Panc1 (cell line): ENCODE data around the gene PHTF1. TPM values are rescaled to one million over a fixed set of nuclear protein-coding genes. Genes with fewer than 3 reads are reported as not detected.

ENCODE experiments used
- ATAC-seq: fragments of 200-7000 bp; cut with Tn5 transposase; 2 replicates; pipeline ENCODE4 v1.9.1; 2020; ENCODE audit warnings: mild to moderate bottlenecking, moderate library complexity
- BruUV-seq: library from RNA; stranded (reverse); fragments of 400-500 nt; replicated peaks from 2 replicates; lab custom pipeline; 2021; lab: Mats Ljungman, UMichigan
- CTCF ChIA-PET: fragments of 300-600 bp; sonication (Branson Sonifier 250); formaldehyde crosslinking; loops from one replicate; lab custom pipeline; 2022; ENCODE audit warnings: antibody characterized with exemption; lab: Charles Lee
- POLR2A ChIA-PET: fragments of 300-600 bp; sonication (Branson Sonifier 250); formaldehyde crosslinking; loops from one replicate; lab custom pipeline; 2022; ENCODE audit warnings: antibody characterized with exemption; lab: Charles Lee
- DNase-seq: peaks from one replicate; pipeline ENCODE4 v3.0.0-alpha.2; 2010; ENCODE audit warnings: low read depth, low spot score
- H3K27ac ChIP-seq: 2 replicates; pipeline ENCODE4 v1.5.1; 2011; ENCODE audit warnings: mild to moderate bottlenecking, low read length, inconsistent platforms
- H3K27me3 ChIP-seq: fragments of 200-500 bp; sonication (Bioruptor generic); 2 replicates; pipeline ENCODE4 v1.6.0; 2014; ENCODE audit warnings: low read length, inconsistent platforms; ENCODE audit not compliant: control insufficient read depth, insufficient read depth
- H3K36me3 ChIP-seq: fragments of 200-500 bp; sonication (Bioruptor generic); 2 replicates; pipeline ENCODE4 v1.5.1; 2014; ENCODE audit warnings: inconsistent platforms, mild to moderate bottlenecking, low read length, moderate library complexity; ENCODE audit not compliant: control insufficient read depth, insufficient read depth
- H3K4me1 ChIP-seq: 2 replicates; pipeline ENCODE4 v1.5.1; 2011; ENCODE audit warnings: inconsistent platforms, mild to moderate bottlenecking, low read length, moderate library complexity; ENCODE audit not compliant: control insufficient read depth, insufficient read depth
- H3K4me3 ChIP-seq, 2 experiments: 2 replicates each; pipeline ENCODE4 v1.5.1; 2011 to 2012; ENCODE audit warnings: low read depth in 2 of 2, low read length in 2 of 2, mild to moderate bottlenecking in 2 of 2, inconsistent platforms in 1 of 2, moderate library complexity in 1 of 2
- H3K9me3 ChIP-seq: fragments of 200-500 bp; sonication (Bioruptor generic); 2 replicates; pipeline ENCODE4 v1.5.1; 2014; ENCODE audit warnings: low read depth, mild to moderate bottlenecking, inconsistent platforms, low read length, moderate library complexity; ENCODE audit not compliant: control insufficient read depth, insufficient read depth
- POLR2AphosphoS5 ChIP-seq: IDR thresholded peaks from 2 replicates; pipeline ENCODE4 v1.6.1; 2012; ENCODE audit warnings: mild to moderate bottlenecking, low read depth, low read length, moderate library complexity
- SIN3A ChIP-seq: IDR thresholded peaks from 2 replicates; pipeline ENCODE4 v1.6.1; 2012; ENCODE audit warnings: low read depth, mild to moderate bottlenecking, low read length, moderate library complexity, borderline replicate concordance; ENCODE audit not compliant: insufficient read depth
- TCF7L2 ChIP-seq: IDR thresholded peaks from 2 replicates; pipeline ENCODE4 v1.6.1; 2011; ENCODE audit warnings: mild to moderate bottlenecking, low read depth, low read length, inconsistent platforms
- in situ Hi-C: cut with HindIII; loops from 2 replicates; pipeline ENCODE4 v1.10.0; 2016; ENCODE audit warnings: low sequenced_read_pairs, low pct_unique_long_range_greater_than_20kb
- intact Hi-C: fragments of 100-400 bp; cut with micrococcal nuclease; formaldehyde crosslinking; loops from one replicate; pipeline ENCODE4 v1.10.0; 2022; ENCODE audit not compliant: unreplicated experiment
- total RNA-seq: library from RNA; stranded (reverse); gene quantifications from one replicate; pipeline ENCODE4 v1.2.1, GENCODE V29; 2021; ENCODE audit not compliant: unreplicated experiment
- TF ChIP-seq, protein P1 (sequence below): fragments of 450-650 bp; IDR thresholded peaks from 2 replicates; pipeline ENCODE4 v1.5.1; 2017; ENCODE audit warnings: mild to moderate bottlenecking
- TF ChIP-seq, protein P2 (sequence below), 2 experiments: IDR thresholded peaks; 2 replicates each; pipeline ENCODE4 v1.6.1; 2011 to 2012; ENCODE audit warnings: low read depth in 2 of 2, control low read depth in 1 of 2, low read length in 1 of 2, mild to moderate bottlenecking in 1 of 2, moderate library complexity in 1 of 2; ENCODE audit not compliant: insufficient read depth in 1 of 2

Gene PHTF1
- total RNA-seq, 1 experiment from 2014 or later: 32.0 TPM

DNA sequence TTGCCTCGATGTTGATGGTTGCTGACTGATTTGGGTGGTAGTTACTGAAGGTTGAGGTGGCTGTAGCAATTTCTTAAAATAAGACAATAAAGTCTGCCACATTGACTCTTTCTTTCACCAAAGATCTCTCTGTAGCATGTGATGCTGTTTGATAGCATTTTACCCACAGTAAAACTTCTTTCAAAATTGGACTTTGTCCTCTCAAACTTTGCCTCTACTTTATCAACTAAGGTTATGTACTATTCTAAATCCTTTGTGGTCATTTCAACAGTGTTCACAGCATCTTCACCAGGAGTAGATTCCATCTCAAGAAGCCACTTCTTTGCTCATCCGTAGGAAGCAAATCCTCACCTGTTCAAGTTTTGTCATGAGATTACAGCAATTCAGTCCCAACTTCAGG lies 93.2 kb downstream of the PHTF1 start:
- in situ Hi-C loops: no loop called here

DNA sequence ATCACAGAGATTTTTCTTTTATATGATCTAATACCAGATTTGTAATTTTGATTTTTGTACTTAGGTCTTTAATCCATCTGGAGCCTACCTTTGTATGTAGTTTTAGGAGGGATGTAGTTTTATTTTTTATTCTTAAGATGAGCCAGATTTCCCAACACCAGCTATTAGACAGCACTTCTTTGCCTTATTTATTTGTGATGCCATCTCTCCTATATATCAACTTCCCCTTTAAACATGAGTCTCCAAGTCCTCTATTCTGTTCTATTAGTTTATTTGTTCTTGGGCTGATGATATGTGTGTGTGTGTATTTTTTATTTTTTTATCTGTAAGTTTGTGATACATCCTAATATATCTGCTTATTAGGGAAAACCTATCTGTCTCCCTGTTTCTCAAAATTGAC lies 94.2 kb downstream of the PHTF1 start:
- BruUV-seq: no TSS peak
- Histone ChIP-seq H3K9me3 (no peaks in the 10 kb centered on the region), H3K27ac (no peak overlapping the region), H3K4me3 (no peak overlapping the region), H3K27me3 (no peaks in the 10 kb centered on the region), H3K36me3 (no peaks in the 10 kb centered on the region; the same call in 1 of the 2 replicates), H3K4me1 (no peaks in the 10 kb centered on the region)
- ATAC-seq (no peak), DNase-seq (no peak)
- ChIA-PET CTCF (no interaction called here), POLR2A (no interaction called here)
- TF ChIP-seq TCF7L2 (no peak), SIN3A (no peak), POLR2AphosphoS5 (no peak)
- TF ChIP-seq, protein P1, sequence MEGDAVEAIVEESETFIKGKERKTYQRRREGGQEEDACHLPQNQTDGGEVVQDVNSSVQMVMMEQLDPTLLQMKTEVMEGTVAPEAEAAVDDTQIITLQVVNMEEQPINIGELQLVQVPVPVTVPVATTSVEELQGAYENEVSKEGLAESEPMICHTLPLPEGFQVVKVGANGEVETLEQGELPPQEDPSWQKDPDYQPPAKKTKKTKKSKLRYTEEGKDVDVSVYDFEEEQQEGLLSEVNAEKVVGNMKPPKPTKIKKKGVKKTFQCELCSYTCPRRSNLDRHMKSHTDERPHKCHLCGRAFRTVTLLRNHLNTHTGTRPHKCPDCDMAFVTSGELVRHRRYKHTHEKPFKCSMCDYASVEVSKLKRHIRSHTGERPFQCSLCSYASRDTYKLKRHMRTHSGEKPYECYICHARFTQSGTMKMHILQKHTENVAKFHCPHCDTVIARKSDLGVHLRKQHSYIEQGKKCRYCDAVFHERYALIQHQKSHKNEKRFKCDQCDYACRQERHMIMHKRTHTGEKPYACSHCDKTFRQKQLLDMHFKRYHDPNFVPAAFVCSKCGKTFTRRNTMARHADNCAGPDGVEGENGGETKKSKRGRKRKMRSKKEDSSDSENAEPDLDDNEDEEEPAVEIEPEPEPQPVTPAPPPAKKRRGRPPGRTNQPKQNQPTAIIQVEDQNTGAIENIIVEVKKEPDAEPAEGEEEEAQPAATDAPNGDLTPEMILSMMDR: no peak
- TF ChIP-seq, protein P2, sequence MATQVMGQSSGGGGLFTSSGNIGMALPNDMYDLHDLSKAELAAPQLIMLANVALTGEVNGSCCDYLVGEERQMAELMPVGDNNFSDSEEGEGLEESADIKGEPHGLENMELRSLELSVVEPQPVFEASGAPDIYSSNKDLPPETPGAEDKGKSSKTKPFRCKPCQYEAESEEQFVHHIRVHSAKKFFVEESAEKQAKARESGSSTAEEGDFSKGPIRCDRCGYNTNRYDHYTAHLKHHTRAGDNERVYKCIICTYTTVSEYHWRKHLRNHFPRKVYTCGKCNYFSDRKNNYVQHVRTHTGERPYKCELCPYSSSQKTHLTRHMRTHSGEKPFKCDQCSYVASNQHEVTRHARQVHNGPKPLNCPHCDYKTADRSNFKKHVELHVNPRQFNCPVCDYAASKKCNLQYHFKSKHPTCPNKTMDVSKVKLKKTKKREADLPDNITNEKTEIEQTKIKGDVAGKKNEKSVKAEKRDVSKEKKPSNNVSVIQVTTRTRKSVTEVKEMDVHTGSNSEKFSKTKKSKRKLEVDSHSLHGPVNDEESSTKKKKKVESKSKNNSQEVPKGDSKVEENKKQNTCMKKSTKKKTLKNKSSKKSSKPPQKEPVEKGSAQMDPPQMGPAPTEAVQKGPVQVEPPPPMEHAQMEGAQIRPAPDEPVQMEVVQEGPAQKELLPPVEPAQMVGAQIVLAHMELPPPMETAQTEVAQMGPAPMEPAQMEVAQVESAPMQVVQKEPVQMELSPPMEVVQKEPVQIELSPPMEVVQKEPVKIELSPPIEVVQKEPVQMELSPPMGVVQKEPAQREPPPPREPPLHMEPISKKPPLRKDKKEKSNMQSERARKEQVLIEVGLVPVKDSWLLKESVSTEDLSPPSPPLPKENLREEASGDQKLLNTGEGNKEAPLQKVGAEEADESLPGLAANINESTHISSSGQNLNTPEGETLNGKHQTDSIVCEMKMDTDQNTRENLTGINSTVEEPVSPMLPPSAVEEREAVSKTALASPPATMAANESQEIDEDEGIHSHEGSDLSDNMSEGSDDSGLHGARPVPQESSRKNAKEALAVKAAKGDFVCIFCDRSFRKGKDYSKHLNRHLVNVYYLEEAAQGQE (IDR thresholded peaks at IDR 0.05; ENCODE audit: insufficient read depth in 1 of 2, low read depth in 2 of 2, low read length in 1 of 2): no peak
- in situ Hi-C loops (no loop called here), intact Hi-C loops (no loop called here)

More for the DNA sequence above, 93.2 kb downstream of the PHTF1 start:
- ATAC-seq (no peak), DNase-seq (no peak)
- CTCF ChIA-PET: no interaction called here
- TF ChIP-seq POLR2AphosphoS5: no peak
- TF ChIP-seq SIN3A: no peak
- TF ChIP-seq, protein P1: no peak
- TF ChIP-seq, protein P2 (IDR thresholded peaks at IDR 0.05; ENCODE audit: insufficient read depth in 1 of 2, low read depth in 2 of 2, low read length in 1 of 2): no peak
- TF ChIP-seq TCF7L2: no peak
- no TSS peak for BruUV-seq
- POLR2A ChIA-PET: interaction anchor here (0.7 kb wide), 1 partner anchor 15 kb away, joined by 3 read pairs; no protein-coding TSS in a partner anchor
- H3K36me3 ChIP-seq: no peaks in the 10 kb centered on the region; the same call in 1 of the 2 replicates
- no peak overlapping the region for H3K27ac ChIP-seq
- no peaks in the 10 kb centered on the region for H3K27me3 ChIP-seq
- no peaks in the 10 kb centered on the region for H3K9me3 ChIP-seq
- H3K4me3 ChIP-seq: no peak overlapping the region
- intact Hi-C loops: no loop called here
- H3K4me1 ChIP-seq: no peaks in the 10 kb centered on the region
